Fibroblast of lung (primary cell): ENCODE results near the gene B3GNT9. TPM values are rescaled to one million over a fixed set of nuclear protein-coding genes. Genes with fewer than 3 reads are reported as not detected.

Experiments used
- DNase-seq, 2 donors: peaks; one replicate each; pipeline versions ENCODE4 v3.0.0 to v3.0.0-alpha.2; 2010; ENCODE audit warnings: low read depth in 2 of 2
- H2AFZ ChIP-seq: 2 replicates; pipeline ENCODE4 v1.5.1; 2012; ENCODE audit warnings: low read length, control low read depth, inconsistent platforms
- H3K27ac ChIP-seq: 2 replicates; pipeline ENCODE4 v1.5.1; 2011; ENCODE audit warnings: low read length, control low read depth; ENCODE audit not compliant: insufficient read depth
- H3K27me3 ChIP-seq: 2 replicates; pipeline ENCODE4 v1.5.1; 2011; ENCODE audit warnings: mild to moderate bottlenecking, low read length; ENCODE audit not compliant: control insufficient read depth, insufficient read depth
- H3K36me3 ChIP-seq: 2 replicates; pipeline ENCODE4 v1.5.1; 2011; ENCODE audit warnings: low read length; ENCODE audit not compliant: control insufficient read depth, insufficient read depth
- H3K4me1 ChIP-seq: 2 replicates; pipeline ENCODE4 v1.5.1; 2011; ENCODE audit warnings: low read length; ENCODE audit not compliant: control insufficient read depth, insufficient read depth; ENCODE audit errors: extremely low read depth
- H3K4me2 ChIP-seq: 2 replicates; pipeline ENCODE4 v1.5.1; 2011; ENCODE audit warnings: low read length, control low read depth; ENCODE audit not compliant: insufficient read depth; ENCODE audit errors: extremely low read depth
- H3K4me3 ChIP-seq, 4 experiments: fragments of 200-600 bp in 1 of 4; sonication (generic) in 1 of 4; replicated peaks in 1 of 4; 2 replicates each; pipeline ENCODE4 v1.5.1; 2011 to 2016; ENCODE audit warnings: low read length in 4 of 4, low read depth in 3 of 4, mild to moderate bottlenecking in 3 of 4, control low read depth in 2 of 4, inconsistent platforms in 1 of 4, mixed read lengths in 1 of 4; ENCODE audit not compliant: insufficient read depth in 1 of 4; ENCODE audit errors: control extremely low read depth in 1 of 4
- H3K79me2 ChIP-seq: 2 replicates; pipeline ENCODE4 v1.5.1; 2012; ENCODE audit warnings: mild to moderate bottlenecking, low read length, inconsistent platforms; ENCODE audit not compliant: control insufficient read depth, insufficient read depth
- H3K9ac ChIP-seq: 2 replicates; pipeline ENCODE4 v1.5.1; 2011; ENCODE audit warnings: mild to moderate bottlenecking, low read length, control low read depth; ENCODE audit not compliant: insufficient read depth
- H3K9me3 ChIP-seq: 2 replicates; pipeline ENCODE4 v1.5.1; 2012; ENCODE audit warnings: low read depth, low read length; ENCODE audit not compliant: control insufficient read depth, insufficient read depth
- H4K20me1 ChIP-seq: 2 replicates; pipeline ENCODE4 v1.5.1; 2011; ENCODE audit warnings: low read length; ENCODE audit not compliant: control insufficient read depth, insufficient read depth; ENCODE audit errors: extremely low read depth
- EZH2 ChIP-seq: IDR thresholded peaks from 2 replicates; pipeline ENCODE4 v1.5.1; 2012; ENCODE audit warnings: low read length, control low read depth, mild to moderate bottlenecking; ENCODE audit errors: missing control alignments
- polyA plus RNA-seq, 2 donors: library from polyadenylated mRNA; depleted of rRNA in 1 of 2; stranded (reverse) in 1 of 2; unstranded in 1 of 2; fragments of >200 nt; gene quantifications; 2 replicates each; pipeline ENCODE4 v1.2.1, GENCODE V29; 2011 to 2012; ENCODE audit warnings: missing spikeins in 1 of 2
- total RNA-seq: library from RNA; depleted of rRNA; stranded (reverse); fragments of >200 nt; gene quantifications from 2 replicates; pipeline ENCODE4 v1.2.1, GENCODE V29; 2014
- TF ChIP-seq, protein P1 (sequence below), 2 donors: IDR thresholded peaks in 1 of 2; conservative IDR thresholded peaks in 1 of 2; 1 replicate in 1 of 2; 2 replicates in 1 of 2; pipeline ENCODE4 v1.5.1; 2011 to 2012; ENCODE audit warnings: low read length in 2 of 2, control low read depth in 1 of 2, inconsistent platforms in 1 of 2, low read depth in 1 of 2, mild to moderate bottlenecking in 1 of 2

B3GNT9 gene
- total and polyA plus RNA-seq, 2 donors (not counting 1 experiment from before 2014, with no cell fraction given), result 29.6 to 34.7 TPM

GRCh38 chr16:67188798-67189197, 38.0 kb upstream of the B3GNT9 start:
- Histone ChIP-seq H3K79me2 (peaks cover 18% of the 10 kb centered on the region), H3K9me3 (no peaks in the 10 kb centered on the region), H3K4me1 (peaks cover 30% of the 10 kb centered on the region), H3K4me2 (no peak overlapping the region), H3K9ac (no peak overlapping the region), H3K27me3 (no peaks in the 10 kb centered on the region), H2AFZ (no peak overlapping the region), H3K36me3 (peaks cover under 1% of the 10 kb centered on the region), H3K27ac (no peak overlapping the region), H4K20me1 (no peaks in the 10 kb centered on the region), H3K4me3 (no peak overlapping the region)
- DNase-seq, result no peak
- TF ChIP-seq, protein P1, sequence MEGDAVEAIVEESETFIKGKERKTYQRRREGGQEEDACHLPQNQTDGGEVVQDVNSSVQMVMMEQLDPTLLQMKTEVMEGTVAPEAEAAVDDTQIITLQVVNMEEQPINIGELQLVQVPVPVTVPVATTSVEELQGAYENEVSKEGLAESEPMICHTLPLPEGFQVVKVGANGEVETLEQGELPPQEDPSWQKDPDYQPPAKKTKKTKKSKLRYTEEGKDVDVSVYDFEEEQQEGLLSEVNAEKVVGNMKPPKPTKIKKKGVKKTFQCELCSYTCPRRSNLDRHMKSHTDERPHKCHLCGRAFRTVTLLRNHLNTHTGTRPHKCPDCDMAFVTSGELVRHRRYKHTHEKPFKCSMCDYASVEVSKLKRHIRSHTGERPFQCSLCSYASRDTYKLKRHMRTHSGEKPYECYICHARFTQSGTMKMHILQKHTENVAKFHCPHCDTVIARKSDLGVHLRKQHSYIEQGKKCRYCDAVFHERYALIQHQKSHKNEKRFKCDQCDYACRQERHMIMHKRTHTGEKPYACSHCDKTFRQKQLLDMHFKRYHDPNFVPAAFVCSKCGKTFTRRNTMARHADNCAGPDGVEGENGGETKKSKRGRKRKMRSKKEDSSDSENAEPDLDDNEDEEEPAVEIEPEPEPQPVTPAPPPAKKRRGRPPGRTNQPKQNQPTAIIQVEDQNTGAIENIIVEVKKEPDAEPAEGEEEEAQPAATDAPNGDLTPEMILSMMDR (conservative IDR thresholded peaks at IDR 0.05 in 1 of 2, IDR thresholded peaks at IDR 0.05 in 1 of 2; ENCODE audit: low read depth in 1 of 2, low read length in 2 of 2), result no peak
- no peak for TF ChIP-seq EZH2

DNA sequence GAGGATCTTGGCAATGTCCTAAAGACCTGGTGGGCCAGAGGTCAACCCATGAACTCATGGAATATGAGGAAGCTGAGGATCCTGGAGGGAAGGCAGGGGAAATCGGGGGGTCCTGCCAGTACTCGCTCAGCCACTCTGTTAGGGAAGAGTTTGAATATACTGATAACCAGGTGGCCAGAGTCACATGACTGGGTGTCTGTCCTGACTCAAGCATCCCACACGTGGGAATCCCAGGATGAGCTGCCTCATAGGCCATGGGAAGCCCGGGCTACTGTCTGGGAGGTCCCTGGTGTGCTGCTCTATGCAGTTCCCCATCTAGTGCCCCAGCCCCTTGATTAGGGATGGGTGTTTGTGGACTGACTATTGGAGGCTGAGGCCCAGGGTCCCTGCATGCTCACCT, 37.5 kb upstream of the B3GNT9 start:
- no peak for TF ChIP-seq EZH2
- TF ChIP-seq, protein P1 (conservative IDR thresholded peaks at IDR 0.05 in 1 of 2, IDR thresholded peaks at IDR 0.05 in 1 of 2; ENCODE audit: low read depth in 1 of 2, low read length in 2 of 2), result no peak
- no peaks in the 10 kb centered on the region for H4K20me1 ChIP-seq
- no peak overlapping the region for H3K9ac ChIP-seq
- no peaks in the 10 kb centered on the region for H3K27me3 ChIP-seq
- no peak overlapping the region for H3K27ac ChIP-seq
- no peak overlapping the region for H3K4me3 ChIP-seq
- H3K9me3 ChIP-seq, result no peaks in the 10 kb centered on the region
- H3K4me1 ChIP-seq, result peaks cover 27% of the 10 kb centered on the region
- H3K79me2 ChIP-seq, result peaks cover 13% of the 10 kb centered on the region
- no peak overlapping the region for H3K4me2 ChIP-seq
- DNase-seq, result no peak
- no peak overlapping the region for H2AFZ ChIP-seq
- H3K36me3 ChIP-seq, result no peaks in the 10 kb centered on the region

DNA sequence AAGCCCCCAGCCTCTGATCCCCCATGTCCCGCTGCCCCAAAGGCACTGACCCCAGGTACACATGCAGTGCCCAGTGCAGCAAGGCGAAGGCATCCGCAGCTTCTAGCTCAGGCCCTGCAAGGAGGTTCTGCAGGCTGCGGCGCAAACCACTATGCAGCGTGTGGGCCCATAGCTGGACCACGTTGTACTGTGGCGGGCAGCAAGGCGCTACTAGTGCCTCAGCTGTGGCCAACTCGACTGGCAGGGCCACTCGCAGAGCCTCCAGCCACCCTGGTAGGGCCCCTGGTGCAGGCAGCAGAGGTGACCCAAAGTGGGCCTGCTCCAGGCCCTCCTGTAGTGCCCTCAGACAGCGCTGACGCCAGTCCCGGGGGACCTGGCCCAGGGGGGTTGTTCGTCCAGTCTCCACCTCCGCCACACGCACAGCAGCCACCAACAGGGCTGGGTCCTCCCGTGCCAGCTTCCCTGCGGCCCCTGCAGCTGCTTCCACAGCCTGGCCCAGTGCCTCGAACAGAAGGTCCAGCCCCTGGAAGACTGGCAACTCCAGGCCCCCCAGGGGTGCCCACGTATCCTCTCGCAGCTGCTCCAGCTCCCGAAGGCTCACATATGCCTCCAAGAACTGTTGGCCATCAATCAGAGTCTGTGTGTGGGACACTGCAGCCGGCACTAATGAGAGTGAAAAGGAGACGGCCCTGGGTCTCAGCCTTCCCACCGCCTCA, 36.5 kb upstream of the B3GNT9 start:
- TF ChIP-seq, protein P1 (conservative IDR thresholded peaks at IDR 0.05 in 1 of 2, IDR thresholded peaks at IDR 0.05 in 1 of 2; ENCODE audit: low read depth in 1 of 2, low read length in 2 of 2), result no peak
- TF ChIP-seq EZH2, result no peak
- no peaks in the 10 kb centered on the region for H4K20me1 ChIP-seq
- no peaks in the 10 kb centered on the region for H3K36me3 ChIP-seq
- H3K9ac ChIP-seq, result no peak overlapping the region
- H3K79me2 ChIP-seq, result peaks cover 10% of the 10 kb centered on the region
- no peaks in the 10 kb centered on the region for H3K27me3 ChIP-seq
- no peak overlapping the region for H2AFZ ChIP-seq
- no peaks in the 10 kb centered on the region for H3K9me3 ChIP-seq
- no peak overlapping the region for H3K4me3 ChIP-seq
- no peak overlapping the region for H3K27ac ChIP-seq
- DNase-seq, result no peak
- H3K4me1 ChIP-seq, result peaks cover 25% of the 10 kb centered on the region
- H3K4me2 ChIP-seq, result no peak overlapping the region
